ENCODE results near the gene RBM10. TPM values are rescaled to one million over a fixed set of nuclear protein-coding genes. Genes with fewer than 3 reads are reported as not detected.

RBM10 gene
- total RNA-seq, 1 donor from 2014 or later, result 29.6 TPM

DNA sequence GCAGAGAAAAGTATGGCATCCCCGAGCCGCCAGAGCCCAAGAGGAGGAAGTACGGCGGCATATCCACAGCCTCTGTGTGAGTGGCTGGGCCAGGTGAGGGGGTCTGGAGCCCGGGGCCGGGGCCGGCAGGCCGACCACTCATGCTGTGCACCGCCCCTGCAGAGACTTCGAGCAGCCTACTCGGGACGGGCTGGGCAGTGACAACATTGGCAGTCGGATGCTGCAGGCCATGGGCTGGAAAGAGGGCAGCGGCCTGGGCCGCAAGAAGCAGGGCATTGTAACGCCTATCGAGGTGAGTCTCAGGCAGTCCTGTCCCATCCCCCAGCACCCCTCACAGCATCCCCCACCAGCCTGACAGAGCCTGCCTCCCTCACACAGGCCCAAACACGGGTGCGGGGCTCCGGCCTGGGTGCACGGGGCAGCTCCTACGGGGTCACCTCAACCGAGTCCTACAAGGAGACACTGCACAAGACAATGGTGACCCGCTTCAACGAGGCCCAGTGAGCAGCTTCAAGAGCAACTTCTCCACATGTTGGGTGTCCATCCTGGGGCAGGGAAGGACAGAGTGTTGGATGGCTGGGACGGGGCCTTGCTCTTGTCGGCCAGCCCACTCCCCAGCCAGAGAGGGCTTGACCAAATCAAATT is 41.2 kb downstream of the RBM10 start:
- Mint-ChIP-seq H3K27me3 (ENCODE audit: low read depth) (no peaks in the 10 kb centered on the region), H3K4me1 (ENCODE audit: low read depth) (peaks cover 4% of the 10 kb centered on the region), H3K36me3 (ENCODE audit: low read depth) (peaks cover 6% of the 10 kb centered on the region), H3K27ac (ENCODE audit: unreplicated experiment) (no peak overlapping the region), H3K4me3 (ENCODE audit: unreplicated experiment) (no peak overlapping the region), H3K9me3 (ENCODE audit: low read depth) (no peaks in the 10 kb centered on the region)
- DNase-seq (ENCODE audit: low spot score), result peak; percentile 86
- TF ChIP-seq CTCF (IDR thresholded peaks at IDR 0.05), result no peak

- H3K4me3 Mint-ChIP-seq (ENCODE audit: unreplicated experiment), result no peak overlapping the region
- peak; percentile 42 for DNase-seq (ENCODE audit: low spot score)
- H3K4me1 Mint-ChIP-seq (ENCODE audit: low read depth), result peaks cover 12% of the 10 kb centered on the region
- H3K27ac Mint-ChIP-seq (ENCODE audit: unreplicated experiment), result no peak overlapping the region
- TF ChIP-seq CTCF (IDR thresholded peaks at IDR 0.05), result no peak
- H3K36me3 Mint-ChIP-seq (ENCODE audit: low read depth), result peaks cover 5% of the 10 kb centered on the region
- no peaks in the 10 kb centered on the region for H3K9me3 Mint-ChIP-seq (ENCODE audit: low read depth)
- no peaks in the 10 kb centered on the region for H3K27me3 Mint-ChIP-seq (ENCODE audit: low read depth)
Observed at GRCh38 chrX:47187106-47187677, 42.2 kb downstream of the RBM10 start.

DNA sequence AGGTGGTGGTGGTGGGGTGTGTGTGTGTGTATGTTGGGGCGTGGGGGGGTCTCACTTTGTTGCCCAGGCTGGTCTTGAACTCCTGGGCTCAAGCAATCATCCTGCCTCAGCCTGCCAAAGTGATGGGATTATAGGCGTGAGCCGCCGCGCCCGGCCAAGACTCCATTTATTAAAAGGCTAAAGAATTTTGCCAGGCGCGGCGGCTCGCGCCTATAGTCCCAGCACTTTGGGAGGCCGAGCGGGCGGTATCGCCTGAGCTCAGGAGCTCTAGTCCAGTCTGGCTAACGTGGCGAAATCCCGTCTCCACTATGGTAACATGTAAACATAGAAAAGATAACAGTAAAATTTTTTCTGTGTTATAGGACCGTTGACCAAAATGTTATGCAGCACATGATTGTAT is 44.9 kb downstream of the RBM10 start:
- Mint-ChIP-seq H3K4me3 (ENCODE audit: unreplicated experiment) (no peak overlapping the region), H3K9me3 (ENCODE audit: low read depth) (no peaks in the 10 kb centered on the region), H3K36me3 (ENCODE audit: low read depth) (peaks cover 5% of the 10 kb centered on the region), H3K27me3 (ENCODE audit: low read depth) (no peaks in the 10 kb centered on the region), H3K27ac (ENCODE audit: unreplicated experiment) (no peak overlapping the region), H3K4me1 (ENCODE audit: low read depth) (peaks cover 32% of the 10 kb centered on the region)
- no peak for TF ChIP-seq CTCF (IDR thresholded peaks at IDR 0.05)
- peak; percentile 86 for DNase-seq (ENCODE audit: low spot score)

GRCh38 chrX:47190445-47191269 is 45.6 kb downstream of the RBM10 start:
- H3K4me1 Mint-ChIP-seq (ENCODE audit: low read depth), result peaks cover 39% of the 10 kb centered on the region
- no peak for TF ChIP-seq CTCF (IDR thresholded peaks at IDR 0.05)
- no peaks in the 10 kb centered on the region for H3K27me3 Mint-ChIP-seq (ENCODE audit: low read depth)
- DNase-seq (ENCODE audit: low spot score), result peak; percentile 95
- peak overlapping the region; percentile 87 for H3K27ac Mint-ChIP-seq (ENCODE audit: unreplicated experiment)
- peaks cover 2% of the 10 kb centered on the region for H3K36me3 Mint-ChIP-seq (ENCODE audit: low read depth)
- H3K9me3 Mint-ChIP-seq (ENCODE audit: low read depth), result no peaks in the 10 kb centered on the region
- H3K4me3 Mint-ChIP-seq (ENCODE audit: unreplicated experiment), result peak overlapping the region; percentile 90

- Mint-ChIP-seq H3K4me1 (ENCODE audit: low read depth) (peaks cover 46% of the 10 kb centered on the region), H3K9me3 (ENCODE audit: low read depth) (no peaks in the 10 kb centered on the region), H3K36me3 (ENCODE audit: low read depth) (peaks cover 4% of the 10 kb centered on the region), H3K27me3 (ENCODE audit: low read depth) (no peaks in the 10 kb centered on the region), H3K27ac (ENCODE audit: unreplicated experiment) (peak overlapping the region; percentile 87), H3K4me3 (ENCODE audit: unreplicated experiment) (peak overlapping the region; percentile 90)
- DNase-seq (ENCODE audit: low spot score), result peak; percentile 58
- no peak for TF ChIP-seq CTCF (IDR thresholded peaks at IDR 0.05)
Observed at GRCh38 chrX:47191331-47191730, 46.3 kb downstream of the RBM10 start.

All from chondrocyte (in vitro differentiated cells).